ENCODE data around the gene ASIC2.

ASIC2 gene

GRCh38 chr17:33057564-33057963 is 235.5 kb downstream of the ASIC2 start:
- DNase-seq (ENCODE audit: low read depth) = no peak

- DNase-seq (ENCODE audit: low read depth) = no peak
These were observed 236.5 kb downstream of the ASIC2 start for GRCh38 chr17:33056399-33057146.

GRCh38 chr17:33055746-33056145 is 237.3 kb downstream of the ASIC2 start:
- no peak for DNase-seq (ENCODE audit: low read depth)

GRCh38 chr17:33055171-33055611 is 237.9 kb downstream of the ASIC2 start:
- DNase-seq (ENCODE audit: low read depth) = no peak

GRCh38 chr17:33054412-33054811 is 238.7 kb downstream of the ASIC2 start:
- no peak for DNase-seq (ENCODE audit: low read depth)

GRCh38 chr17:33053676-33054075 is 239.4 kb downstream of the ASIC2 start:
- DNase-seq (ENCODE audit: low read depth) = no peak

GRCh38 chr17:33052856-33053255 is 240.2 kb downstream of the ASIC2 start:
- DNase-seq (ENCODE audit: low read depth) = no peak

GRCh38 chr17:33050611-33051140 is 242.4 kb downstream of the ASIC2 start:
- no peak for DNase-seq (ENCODE audit: low read depth)

- no peak for DNase-seq (ENCODE audit: low read depth)
These were observed 243.2 kb downstream of the ASIC2 start for GRCh38 chr17:33049781-33050414.

- no peak for DNase-seq (ENCODE audit: low read depth)
These were observed 246.5 kb downstream of the ASIC2 start for GRCh38 chr17:33046361-33047255.

- no peak for DNase-seq (ENCODE audit: low read depth)
These were observed 247.9 kb downstream of the ASIC2 start for GRCh38 chr17:33045216-33045615.

- no peak for DNase-seq (ENCODE audit: low read depth)
These were observed 248.3 kb downstream of the ASIC2 start for GRCh38 chr17:33044771-33045170.

GRCh38 chr17:33040461-33040860 is 252.6 kb downstream of the ASIC2 start:
- DNase-seq (ENCODE audit: low read depth) = no peak

- no peak for DNase-seq (ENCODE audit: low read depth)
These were observed 253.2 kb downstream of the ASIC2 start for GRCh38 chr17:33039874-33040273.

- no peak for DNase-seq (ENCODE audit: low read depth)
These were observed 254.4 kb downstream of the ASIC2 start for GRCh38 chr17:33038740-33039139.

- no peak for DNase-seq (ENCODE audit: low read depth)
These were observed 259.9 kb downstream of the ASIC2 start for GRCh38 chr17:33033176-33033575.

GRCh38 chr17:33028778-33029177 is 264.3 kb downstream of the ASIC2 start:
- DNase-seq (ENCODE audit: low read depth) = no peak

GRCh38 chr17:33028061-33028460 is 265.0 kb downstream of the ASIC2 start:
- DNase-seq (ENCODE audit: low read depth) = no peak

- no peak for DNase-seq (ENCODE audit: low read depth)
These were observed 268.2 kb downstream of the ASIC2 start for GRCh38 chr17:33024688-33025486.

- DNase-seq (ENCODE audit: low read depth) = no peak
These were observed 269.3 kb downstream of the ASIC2 start for GRCh38 chr17:33023790-33024189.

- DNase-seq (ENCODE audit: low read depth) = no peak
These were observed 271.2 kb downstream of the ASIC2 start for GRCh38 chr17:33021731-33022408.

Data from stimulated activated CD8-positive, alpha-beta memory T cell treated with anti-CD3 and anti-CD28 coated beads, Interleukin-12 subunit alpha, Interleukin-12 subunit beta, amount 100 ng/mL, for 4 hours (primary cell).